ENCODE data around the gene NEMP1. TPM values are rescaled to one million over a fixed set of nuclear protein-coding genes. Genes with fewer than 3 reads are reported as not detected.

Gene NEMP1
- total and polyA plus RNA-seq, 2 of the 13 experiments (the other 11 are each of a cell fraction or from before 2014, with no cell fraction given), result 11.4 to 12.9 TPM

- TF ChIP-seq NR2C2 (CRISPR knock-in tag; IDR thresholded peaks at IDR 0.05; ENCODE audit: borderline replicate concordance) (no peak), ETV5 (CRISPR knock-in tag; IDR thresholded peaks at IDR 0.05; ENCODE audit: borderline replicate concordance) (peak; percentile 92), ZNF644 (CRISPR knock-in tag; IDR thresholded peaks at IDR 0.05; ENCODE audit: low read depth) (no peak), MAFK (conservative IDR thresholded peaks at IDR 0.05 in 1 of 2, IDR thresholded peaks at IDR 0.05 in 1 of 2; ENCODE audit: low read length in 2 of 2) (no peak), ZNF256 (CRISPR knock-in tag; conservative IDR thresholded peaks at IDR 0.05) (0 out of 2 replicates have a peak, but pooled peaks have one; percentile 56), HNF4G (IDR thresholded peaks at IDR 0.05; ENCODE audit: borderline replicate concordance, low read depth, low read length) (peak; percentile 11; the same call in 1 of the 2 replicates), HNF4G (CRISPR knock-in tag; IDR thresholded peaks at IDR 0.05; ENCODE audit: borderline replicate concordance, low read depth) (no peak), ATF4 (CRISPR knock-in tag; IDR thresholded peaks at IDR 0.05) (no peak), ZNF792 (CRISPR knock-in tag; IDR thresholded peaks at IDR 0.05) (peak; percentile 43; the same call in 1 of the 2 replicates), ZNF615 (CRISPR knock-in tag; IDR thresholded peaks at IDR 0.05; ENCODE audit: borderline replicate concordance) (no peak), ATF1 (CRISPR knock-in tag; IDR thresholded peaks at IDR 0.05) (no peak), ZNF564 (CRISPR knock-in tag; IDR thresholded peaks at IDR 0.05) (no peak), ZFP91 (CRISPR knock-in tag; IDR thresholded peaks at IDR 0.05; ENCODE audit: borderline replicate concordance) (peak; percentile 71), ZNF788 (CRISPR knock-in tag; IDR thresholded peaks at IDR 0.05; ENCODE audit: borderline replicate concordance) (peak; percentile 78), ZFAT (CRISPR knock-in tag; conservative IDR thresholded peaks at IDR 0.05) (0 out of 2 replicates have a peak, but pooled peaks have one; percentile 66), TEAD3 (CRISPR knock-in tag; optimal IDR thresholded peaks at IDR 0.05; ENCODE audit: borderline replicate concordance) (peak; percentile 87), IKZF5 (CRISPR knock-in tag; IDR thresholded peaks at IDR 0.05) (peak; percentile 77), HOXA9 (CRISPR knock-in tag; IDR thresholded peaks at IDR 0.05; ENCODE audit: borderline replicate concordance) (no peak), ZNF33B (CRISPR knock-in tag; IDR thresholded peaks at IDR 0.05) (no peak), NR2F6 (IDR thresholded peaks at IDR 0.05) (no peak), NR2F6 (CRISPR knock-in tag; IDR thresholded peaks at IDR 0.05) (peak; percentile 56), ZSCAN5A (CRISPR knock-in tag; IDR thresholded peaks at IDR 0.05; ENCODE audit: borderline replicate concordance) (no peak)
Measured at GRCh38 chr12:57088354-57089270, 10.0 kb upstream of the NEMP1 start, which contains the start of gene NAB2 (continued).

Data from HepG2 (cell line).